Panc1 (cell line): Measurements from ENCODE around the gene POU6F1.

ENCODE experiments used
- CTCF ChIP-seq: fragments of 450-650 bp; IDR thresholded peaks from 2 replicates; pipeline ENCODE4 v1.5.1; 2017; ENCODE audit warnings: mild to moderate bottlenecking
- POLR2AphosphoS5 ChIP-seq: IDR thresholded peaks from 2 replicates; pipeline ENCODE4 v1.6.1; 2012; ENCODE audit warnings: mild to moderate bottlenecking, low read depth, low read length, moderate library complexity
- SIN3A ChIP-seq: IDR thresholded peaks from 2 replicates; pipeline ENCODE4 v1.6.1; 2012; ENCODE audit warnings: low read depth, mild to moderate bottlenecking, low read length, moderate library complexity, borderline replicate concordance; ENCODE audit not compliant: insufficient read depth
- TCF7L2 ChIP-seq: IDR thresholded peaks from 2 replicates; pipeline ENCODE4 v1.6.1; 2011; ENCODE audit warnings: mild to moderate bottlenecking, low read depth, low read length, inconsistent platforms

GRCh38 chr12:51174501-51174900 lies 43.4 kb downstream of the POU6F1 start:
- TF ChIP-seq CTCF = no peak
- TF ChIP-seq TCF7L2 = no peak
- no peak for TF ChIP-seq SIN3A
- TF ChIP-seq POLR2AphosphoS5 = no peak
